Esophagus muscularis mucosa (tissue), 4 donors: Measurements from ENCODE around the gene INPP1.

Experiments
- CTCF ChIP-seq, 3 experiments: fragments of 200-600 bp in 2 of 3; fragments of 450-650 bp in 1 of 3; sonication (generic) in 2 of 3; IDR thresholded peaks; one replicate each; pipeline ENCODE4 v1.5.1; 2017 to 2019; ENCODE audit warnings: antibody characterized with exemption in 3 of 3, mild to moderate bottlenecking in 2 of 3, moderate library complexity in 1 of 3
- EP300 ChIP-seq: sonication (generic); formaldehyde crosslinking; IDR thresholded peaks from one replicate; pipeline ENCODE4 v1.6.1; 2017; ENCODE audit warnings: antibody characterized with exemption
- POLR2A ChIP-seq: fragments of 450-650 bp; IDR thresholded peaks from one replicate; pipeline ENCODE4 v1.6.1; 2017; ENCODE audit warnings: antibody characterized with exemption, moderate library complexity, mild to moderate bottlenecking, low read depth
- POLR2AphosphoS5 ChIP-seq, 2 donors: sonication (generic); formaldehyde crosslinking; IDR thresholded peaks; one replicate each; pipeline ENCODE4 v1.6.1; 2017; ENCODE audit warnings: antibody characterized with exemption in 2 of 2

GRCh38 chr2:190406805-190407204, 63.4 kb downstream of the INPP1 start:
- TF ChIP-seq POLR2A = no peak
- TF ChIP-seq CTCF (IDR thresholded peaks at IDR 0.05) = no peak
- no peak for TF ChIP-seq POLR2AphosphoS5 (IDR thresholded peaks at IDR 0.05)
- TF ChIP-seq EP300 = no peak
